ENCODE data around the gene KRT73. TPM values are rescaled to one million over a fixed set of nuclear protein-coding genes. Genes with fewer than 3 reads are reported as not detected.

KRT73 gene
- total RNA-seq, 1 experiment from 2014 or later, result not detected

GRCh38 chr12:52601671-52602070, 16.7 kb downstream of the KRT73 start (continued):
- TF ChIP-seq MLX (CRISPR knock-in tag; IDR thresholded peaks at IDR 0.05) (no peak), TEAD1 (CRISPR knock-in tag; IDR thresholded peaks at IDR 0.05) (no peak), E2F5 (CRISPR knock-in tag; IDR thresholded peaks at IDR 0.05) (no peak), FOXJ3 (CRISPR knock-in tag; IDR thresholded peaks at IDR 0.05; ENCODE audit: borderline replicate concordance) (no peak)

- DNase-seq (ENCODE audit: low spot score) (peak; percentile 62), ATAC-seq (peak; percentile 43; the same call in 1 of the 2 replicates)
- Mint-ChIP-seq H3K27ac (no peak within 1 kb of the TSS), H3K4me3 (peak within 1 kb of the TSS; percentile 37; the same call in 1 of the 2 replicates), H3K36me3 (no peaks in the 10 kb centered on the region), H3K27me3 (ENCODE audit: low read depth) (peaks cover 37% of the 10 kb centered on the region), H3K9me3 (no peaks in the 10 kb centered on the region), H3K4me1 (no peaks in the 10 kb centered on the region)
- ChIA-PET CTCF (interaction anchor here (0.5 to 2.1 kb wide), 4 partner anchors 9 to 279 kb away, joined by 3 to 8 read pairs (median 4); no protein-coding TSS in a partner anchor), POLR2A (no interaction called here)
- TF ChIP-seq ZBTB21 (CRISPR knock-in tag; IDR thresholded peaks at IDR 0.05; ENCODE audit: borderline replicate concordance) (no peak), ELF4 (CRISPR knock-in tag; IDR thresholded peaks at IDR 0.05; ENCODE audit: low read depth) (no peak), SMAD3 (CRISPR knock-in tag; IDR thresholded peaks at IDR 0.05; ENCODE audit: borderline replicate concordance) (no peak), ZBTB43 (CRISPR knock-in tag; IDR thresholded peaks at IDR 0.05) (no peak), MXD4 (CRISPR knock-in tag; IDR thresholded peaks at IDR 0.05; ENCODE audit: borderline replicate concordance) (no peak)
These were observed 17.3 kb downstream of the KRT73 start, which contains the start of gene KRT72 for GRCh38 chr12:52600941-52601481. Gene KRT72 (minus strand): TSS chr12:52601463. CDS start chr12:52601452, 11 bp downstream.

- H3K9me3 Mint-ChIP-seq, result no peaks in the 10 kb centered on the region
- ChIA-PET POLR2A (interaction anchor here (1.1 kb wide), 1 partner anchor 10 kb away, joined by 3 read pairs; no protein-coding TSS in a partner anchor), CTCF (interaction anchor here (0.5 to 2.1 kb wide), 3 partner anchors 10 to 270 kb away, joined by 3 to 8 read pairs (median 4); no protein-coding TSS in a partner anchor)
- H3K4me1 Mint-ChIP-seq, result no peaks in the 10 kb centered on the region
- H3K27me3 Mint-ChIP-seq (ENCODE audit: low read depth), result peaks cover 37% of the 10 kb centered on the region
- no peak for DNase-seq (ENCODE audit: low spot score)
- H3K27ac Mint-ChIP-seq, result no peak overlapping the region
- H3K36me3 Mint-ChIP-seq, result no peaks in the 10 kb centered on the region
- H3K4me3 Mint-ChIP-seq, result no peak overlapping the region
- no peak for ATAC-seq
- TF ChIP-seq ATF1 (CRISPR knock-in tag; IDR thresholded peaks at IDR 0.05), result no peak
- no peak for TF ChIP-seq NFE2L1 (CRISPR knock-in tag; IDR thresholded peaks at IDR 0.05)
- no peak for TF ChIP-seq USF2 (CRISPR knock-in tag; IDR thresholded peaks at IDR 0.05)
- no peak for TF ChIP-seq FOXK1 (CRISPR knock-in tag; IDR thresholded peaks at IDR 0.05)
- no peak for TF ChIP-seq NR2C2 (CRISPR knock-in tag; IDR thresholded peaks at IDR 0.05)
- no peak for TF ChIP-seq HMGA2 (CRISPR knock-in tag; IDR thresholded peaks at IDR 0.05)
- TF ChIP-seq E2F5 (CRISPR knock-in tag; IDR thresholded peaks at IDR 0.05), result no peak
- TF ChIP-seq NFYB (CRISPR knock-in tag; conservative IDR thresholded peaks at IDR 0.05; ENCODE audit: low read depth), result no peak
- TF ChIP-seq USF1 (CRISPR knock-in tag; IDR thresholded peaks at IDR 0.05), result no peak
- no peak for TF ChIP-seq GTF2I (CRISPR knock-in tag; conservative IDR thresholded peaks at IDR 0.05)
- no peak for TF ChIP-seq ZNF671 (CRISPR knock-in tag; IDR thresholded peaks at IDR 0.05)
- no peak for TF ChIP-seq NFATC4 (CRISPR knock-in tag; IDR thresholded peaks at IDR 0.05)
- TF ChIP-seq IRF1 (CRISPR knock-in tag; IDR thresholded peaks at IDR 0.05), result no peak
- no peak for TF ChIP-seq EMX1 (CRISPR knock-in tag; IDR thresholded peaks at IDR 0.05)
- no peak for TF ChIP-seq SMAD4 (CRISPR knock-in tag; IDR thresholded peaks at IDR 0.05)
These were observed 17.9 kb downstream of the KRT73 start for GRCh38 chr12:52600475-52600874.
